Heart left ventricle (tissue), 16 donors: ENCODE results near the gene METTL22. TPM values are rescaled to one million over a fixed set of nuclear protein-coding genes. Genes with fewer than 3 reads are reported as not detected.

Experiments
- ATAC-seq, 4 donors: fragments of 200-7000 bp; cut with Tn5 transposase; one replicate each; pipeline ENCODE4 v1.9.1; 2020 to 2022; ENCODE audit warnings: moderate library complexity in 4 of 4, mild to moderate bottlenecking in 3 of 4, moderate number of reproducible peaks in 1 of 4
- DNase-seq, 5 donors: peaks; one replicate each; pipeline ENCODE4 v3.0.0-alpha.2; 2020
- H3K27ac ChIP-seq, 12 donors: fragments of 200-600 bp; sonication (generic) in 4 of 12; one replicate each; pipeline versions ENCODE4 v1.5.0 to v1.8.0; 2016 to 2022; ENCODE audit warnings: mild to moderate bottlenecking in 2 of 12
- H3K27me3 ChIP-seq, 9 donors: fragments of 200-600 bp; sonication (generic) in 2 of 9; one replicate each; pipeline versions ENCODE4 v1.5.1 to v1.8.0; 2016 to 2022; ENCODE audit warnings: mild to moderate bottlenecking in 3 of 9
- H3K36me3 ChIP-seq, 9 donors: fragments of 200-600 bp; sonication (generic) in 2 of 9; one replicate each; pipeline versions ENCODE4 v1.5.0 to v1.8.0; 2018 to 2022; ENCODE audit warnings: mild to moderate bottlenecking in 2 of 9
- H3K4me1 ChIP-seq, 12 donors: fragments of 200-600 bp; sonication (generic) in 4 of 12; one replicate each; pipeline versions ENCODE4 v1.5.0 to v1.8.0; 2016 to 2022; ENCODE audit warnings: mild to moderate bottlenecking in 3 of 12
- H3K4me3 ChIP-seq, 12 donors: fragments of 200-600 bp; sonication (generic) in 4 of 12; one replicate each; pipeline versions ENCODE4 v1.5.0 to v1.8.0; 2017 to 2022; ENCODE audit warnings: mild to moderate bottlenecking in 9 of 12, moderate library complexity in 4 of 12
- H3K9me3 ChIP-seq, 12 donors: fragments of 200-600 bp; sonication (generic) in 4 of 12; one replicate each; pipeline versions ENCODE4 v1.5.0 to v1.8.0; 2016 to 2022; ENCODE audit warnings: mild to moderate bottlenecking in 1 of 12
- POLR2A ChIP-seq, 2 donors: fragments of 450-650 bp; IDR thresholded peaks; one replicate each; pipeline ENCODE4 v1.6.1; 2017; ENCODE audit warnings: antibody characterized with exemption in 2 of 2, mild to moderate bottlenecking in 2 of 2, moderate library complexity in 2 of 2
- WGBS, 4 donors: extraction: QIAGEN DNeasy Blood & Tissue Kit in 2 of 4; methylation state at CpG; one replicate each; pipeline versions ENCODE4 v1.1.5 to v1.1.7; 2013 to 2018; 5-methylcytosine and 5-hydroxymethylcytosine counted together
- intact Hi-C, 10 donors: fragments of 100-400 bp; cut with DNase I; formaldehyde crosslinking; loops; one replicate each; pipeline versions ENCODE4 v1.11.1 to v1.14.2; 2022
- polyA plus RNA-seq, 2 donors: library from polyadenylated mRNA; stranded (reverse); fragments of 200-250 nt; gene quantifications; one replicate each; pipeline ENCODE4 v1.2.3, GENCODE V29; 2013
- total RNA-seq, 9 donors: library from RNA; depleted of rRNA in 2 of 9; stranded (reverse); fragments of >200 nt in 2 of 9; fragmentation: NEBNext Ultra II Directional in 3 of 9; extraction: Animal tissue kit (Norgen Biotek cat#: 25700) in 3 of 9; gene quantifications; one replicate each; pipeline versions ENCODE4 v1.1.0 to v1.2.4, GENCODE V29; 2016 to 2023
- TF ChIP-seq, protein P1 (sequence below), 12 donors: fragments of 200-600 bp; sonication (generic) in 4 of 12; IDR thresholded peaks; one replicate each; pipeline versions ENCODE4 v1.5.0 to v1.8.0; 2018 to 2022; ENCODE audit warnings: antibody characterized with exemption in 12 of 12, mild to moderate bottlenecking in 5 of 12
- donor health status: ischemic (EF 13 %, LVEDD 7.1; RV severe dilation, severe dysfunction).
- donor health status: healthy with polysubstance abuse.
- donor health status: DM: no; HTN: yes; CAD: no.
- donor health status: DM: no; HTN: no; CAD: no.
- donor health status: ischemic (EF 25% LVEDD 6.9; RV normal size, moderate dysfunction).
- donor health status: ischemic (EF 25% LVEDD 5.7; RV mildly dilated, moderate dysfunction).
- donor health status: healthy.
- donor health status: DM: yes; HTN: yes; CAD: no.
- donor health status: ischemic (EF 35%, LVEDD 5.7; RV mildly dilated, moderate dysfunction).
- donor health status: nonischemic (EF 11% LVEDD 7.7; RV severe dilation, severe dysfunction).
- donor health status: DM: yes; HTN: yes; CAD: no.
- donor health status: PGD.
- donor health status: ischemic (EF 29% LVEDD 5.4; RV normal size, mild dysfunction).
- donor health status: nonischemic (EF 23%, LVEDD 6.1; RV moderate dilation, normal function).

METTL22 gene
- total and polyA plus RNA-seq, 11 donors, result 15.3 to 80.3 (median 34.0) TPM

DNA sequence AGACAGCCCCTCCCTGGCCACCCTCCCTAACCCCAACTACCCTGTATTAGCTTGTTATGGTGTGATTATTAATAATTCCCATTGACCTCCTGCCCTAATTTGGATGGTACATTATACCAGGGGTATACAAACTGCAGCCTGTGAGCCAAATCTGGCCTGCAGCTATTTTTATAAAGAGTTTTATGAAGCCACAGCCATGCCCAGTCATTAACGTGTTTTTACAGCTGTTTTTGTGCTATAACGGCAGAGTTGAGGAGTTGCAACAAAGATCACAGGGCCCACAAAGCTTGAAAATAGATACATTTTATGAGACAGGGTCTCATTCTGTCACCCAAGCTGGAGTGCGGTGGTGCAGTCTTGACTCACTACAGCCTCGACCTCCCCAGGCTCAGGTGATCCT is 6.0 kb downstream of the METTL22 start:
- TF ChIP-seq, protein P1, sequence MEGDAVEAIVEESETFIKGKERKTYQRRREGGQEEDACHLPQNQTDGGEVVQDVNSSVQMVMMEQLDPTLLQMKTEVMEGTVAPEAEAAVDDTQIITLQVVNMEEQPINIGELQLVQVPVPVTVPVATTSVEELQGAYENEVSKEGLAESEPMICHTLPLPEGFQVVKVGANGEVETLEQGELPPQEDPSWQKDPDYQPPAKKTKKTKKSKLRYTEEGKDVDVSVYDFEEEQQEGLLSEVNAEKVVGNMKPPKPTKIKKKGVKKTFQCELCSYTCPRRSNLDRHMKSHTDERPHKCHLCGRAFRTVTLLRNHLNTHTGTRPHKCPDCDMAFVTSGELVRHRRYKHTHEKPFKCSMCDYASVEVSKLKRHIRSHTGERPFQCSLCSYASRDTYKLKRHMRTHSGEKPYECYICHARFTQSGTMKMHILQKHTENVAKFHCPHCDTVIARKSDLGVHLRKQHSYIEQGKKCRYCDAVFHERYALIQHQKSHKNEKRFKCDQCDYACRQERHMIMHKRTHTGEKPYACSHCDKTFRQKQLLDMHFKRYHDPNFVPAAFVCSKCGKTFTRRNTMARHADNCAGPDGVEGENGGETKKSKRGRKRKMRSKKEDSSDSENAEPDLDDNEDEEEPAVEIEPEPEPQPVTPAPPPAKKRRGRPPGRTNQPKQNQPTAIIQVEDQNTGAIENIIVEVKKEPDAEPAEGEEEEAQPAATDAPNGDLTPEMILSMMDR (IDR thresholded peaks at IDR 0.05), result no peak
- TF ChIP-seq POLR2A (IDR thresholded peaks at IDR 0.05), result no peak
- peaks cover 0 to 80% (median 73%) of the 10 kb centered on the region in 9 donors for H3K36me3 ChIP-seq
- WGBS, 4 donors, result 78 to 91% (median 85%) methylated on average over 4 of the region's 4 CpGs
- H3K27me3 ChIP-seq, result no peaks in the 10 kb centered on the region
- DNase-seq (no peak), ATAC-seq (no peak)
- intact Hi-C loops, result no loop called here
- no peak overlapping the region for H3K27ac ChIP-seq
- H3K4me1 ChIP-seq, result peaks cover 0 to 26% (median 12%) of the 10 kb centered on the region in 12 donors
- H3K9me3 ChIP-seq, result no peaks in the 10 kb centered on the region
- H3K4me3 ChIP-seq, result no peak overlapping the region

DNA sequence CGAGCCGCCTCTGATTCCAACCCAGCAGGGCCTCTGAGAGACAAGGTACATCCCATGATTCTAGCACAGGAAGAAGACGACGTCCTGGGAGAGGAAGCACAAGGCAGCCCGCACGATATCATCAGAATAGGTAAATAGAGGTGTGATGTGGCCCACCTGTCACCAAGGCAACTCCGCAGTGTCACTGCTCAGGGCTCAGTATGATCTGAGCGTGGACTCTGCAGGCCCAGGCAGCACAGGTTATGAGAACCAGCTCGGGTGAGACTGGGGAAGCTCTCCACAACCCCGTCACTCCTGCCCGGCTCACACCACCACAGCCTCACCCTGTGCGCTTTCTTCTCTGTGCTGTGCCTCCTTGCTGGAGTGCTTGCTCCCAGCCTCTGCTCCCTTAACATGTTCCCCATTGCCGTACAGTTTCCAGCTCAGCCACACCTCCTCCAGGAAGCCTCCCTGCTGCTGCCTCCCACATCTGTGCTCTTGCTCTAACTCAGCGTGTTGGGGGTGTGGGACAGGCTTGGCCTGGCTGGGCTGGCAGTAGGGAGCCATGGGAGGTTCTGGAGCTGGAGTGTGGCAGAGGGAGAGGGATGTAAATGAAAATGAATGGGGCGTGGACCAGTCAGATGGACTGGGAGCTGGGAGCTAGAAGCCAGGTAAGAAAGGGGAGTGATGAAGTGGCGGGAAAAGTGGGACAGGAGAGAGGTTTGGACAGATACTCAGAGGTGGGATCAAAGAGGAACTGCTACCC is 7.7 kb downstream of the METTL22 start:
- Histone ChIP-seq H3K27me3 (no peaks in the 10 kb centered on the region), H3K4me1 (peaks cover 0 to 22% (median 0%) of the 10 kb centered on the region in 12 donors), H3K9me3 (no peaks in the 10 kb centered on the region), H3K36me3 (peaks cover 0 to 94% (median 88%) of the 10 kb centered on the region in 9 donors), H3K27ac (no peak overlapping the region), H3K4me3 (no peak overlapping the region)
- DNase-seq, result no peak
- ATAC-seq, result no peak
- intact Hi-C loops, result no loop called here
- TF ChIP-seq POLR2A (IDR thresholded peaks at IDR 0.05), result no peak
- TF ChIP-seq, protein P1 (IDR thresholded peaks at IDR 0.05), result no peak
- WGBS, 4 donors, result 92 to 96% (median 94%) methylated on average over 14 to 16 of the region's 16 CpGs

DNA sequence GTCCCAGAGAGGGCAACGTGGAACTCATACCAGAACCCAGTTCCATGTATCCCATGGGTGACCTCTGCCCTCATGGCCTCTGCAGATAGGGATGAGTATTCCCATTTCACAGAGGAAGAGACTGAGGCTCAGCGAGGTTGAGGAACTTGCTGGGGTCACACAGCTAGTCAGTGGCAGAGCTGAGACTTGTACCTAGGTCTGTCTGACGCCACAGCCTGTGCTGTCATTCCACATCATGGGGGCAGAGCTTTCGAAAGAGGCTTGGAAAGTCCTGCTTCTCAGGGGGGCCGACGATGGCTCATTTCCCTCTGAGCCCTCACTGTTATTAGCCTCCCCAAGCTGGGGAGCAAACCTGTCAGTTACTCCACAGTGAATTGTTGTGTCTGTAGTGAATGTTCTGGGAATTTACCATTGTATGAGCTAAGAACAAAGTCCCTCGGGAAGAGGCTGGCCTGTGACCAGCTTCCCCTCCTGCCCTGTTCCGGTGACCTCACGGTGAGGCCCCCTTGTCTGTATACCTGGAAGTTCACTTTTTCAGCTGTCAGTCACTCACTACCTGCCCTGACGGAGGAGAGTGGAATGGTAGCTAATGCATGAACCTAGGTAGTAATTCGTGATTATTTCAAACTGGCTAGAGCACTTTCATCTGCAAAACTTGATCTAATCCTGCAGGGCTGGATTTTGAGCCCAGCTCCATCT is 8.9 kb downstream of the METTL22 start:
- intact Hi-C loops, result no loop called here
- Histone ChIP-seq H3K36me3 (peaks cover 0 to 100% (median 94%) of the 10 kb centered on the region in 9 donors), H3K9me3 (no peaks in the 10 kb centered on the region), H3K4me1 (peaks cover 0 to 22% (median 0%) of the 10 kb centered on the region in 12 donors), H3K27ac (peak overlapping the region in 1 of 12 donors; percentile 94), H3K27me3 (no peaks in the 10 kb centered on the region), H3K4me3 (no peak overlapping the region)
- 89 to 96% (median 90%) methylated on average over 10 to 11 of the region's 11 CpGs for WGBS, 4 donors
- no peak for ATAC-seq
- DNase-seq, result no peak
- TF ChIP-seq, protein P1 (IDR thresholded peaks at IDR 0.05), result no peak
- no peak for TF ChIP-seq POLR2A (IDR thresholded peaks at IDR 0.05)

DNA sequence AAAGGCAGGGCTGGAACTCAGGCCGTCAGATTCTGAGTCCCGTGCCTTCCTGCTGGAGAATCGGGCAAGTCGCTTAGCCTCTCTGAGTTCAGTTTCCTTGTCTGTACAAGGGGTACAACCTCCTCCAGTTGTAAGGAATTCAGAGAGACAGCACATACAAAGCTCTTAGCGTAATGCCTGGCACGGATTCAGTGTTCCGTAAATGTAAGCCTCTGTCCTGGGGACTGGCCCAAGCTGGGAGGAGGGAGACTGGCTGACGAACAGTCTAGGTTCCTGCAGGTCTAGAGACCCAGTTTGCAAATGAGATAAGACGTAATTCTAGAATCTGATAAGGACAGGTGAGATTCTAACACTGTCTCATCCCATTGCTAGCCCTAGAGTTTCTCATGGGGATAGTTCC is 9.9 kb downstream of the METTL22 start:
- WGBS, 4 donors, result 80 to 86% (median 84%) methylated on average over 9 of the region's 9 CpGs
- no peaks in the 10 kb centered on the region for H3K9me3 ChIP-seq
- ATAC-seq, result no peak
- no peak overlapping the region for H3K4me3 ChIP-seq
- no peaks in the 10 kb centered on the region for H3K27me3 ChIP-seq
- intact Hi-C loops, result no loop called here
- no peak for DNase-seq
- peak overlapping the region in 1 of 12 donors; percentile 94 for H3K27ac ChIP-seq
- TF ChIP-seq POLR2A (IDR thresholded peaks at IDR 0.05), result no peak
- TF ChIP-seq, protein P1 (IDR thresholded peaks at IDR 0.05), result no peak
- peaks cover 0 to 100% (median 94%) of the 10 kb centered on the region in 9 donors for H3K36me3 ChIP-seq
- peaks cover 0 to 22% (median 0%) of the 10 kb centered on the region in 12 donors for H3K4me1 ChIP-seq
